Subcutaneous abdominal adipose tissue (tissue), 5 donors: ENCODE results near the gene ADK.
A peak's percentile ranks its signal among the peaks of the same experiment; 100 is the strongest.

Experiments
- H3K27ac ChIP-seq: one replicate; pipeline ENCODE4 v1.7.0; 2013; ENCODE audit warnings: low read depth, mild to moderate bottlenecking, inconsistent platforms, low read length, moderate library complexity
- H3K27me3 ChIP-seq, 5 donors: one replicate each; pipeline ENCODE4 v1.7.0; 2013; ENCODE audit warnings: low read length in 5 of 5, inconsistent platforms in 1 of 5; ENCODE audit not compliant: control insufficient read depth in 5 of 5, insufficient read depth in 4 of 5
- H3K36me3 ChIP-seq, 5 donors: one replicate each; pipeline ENCODE4 v1.7.0; 2013; ENCODE audit warnings: low read length in 5 of 5; ENCODE audit not compliant: control insufficient read depth in 5 of 5, insufficient read depth in 5 of 5
- H3K4me1 ChIP-seq, 5 donors: one replicate each; pipeline ENCODE4 v1.7.0; 2013; ENCODE audit warnings: low read length in 5 of 5, mild to moderate bottlenecking in 3 of 5, moderate library complexity in 1 of 5; ENCODE audit not compliant: control insufficient read depth in 5 of 5, insufficient read depth in 5 of 5
- H3K4me3 ChIP-seq, 5 donors: one replicate each; pipeline ENCODE4 v1.7.0; 2013; ENCODE audit warnings: low read length in 5 of 5, low read depth in 1 of 5
- H3K9ac ChIP-seq, 5 donors: one replicate each; pipeline ENCODE4 v1.7.0; 2013; ENCODE audit warnings: low read length in 5 of 5, mild to moderate bottlenecking in 4 of 5, moderate library complexity in 3 of 5
- H3K9me3 ChIP-seq, 5 donors: one replicate each; pipeline ENCODE4 v1.7.0; 2013; ENCODE audit warnings: low read length in 5 of 5; ENCODE audit not compliant: control insufficient read depth in 5 of 5
- donor health status: healthy.
- donor health status: healthy.
- donor health status: healthy.
- donor health status: healthy.
- donor health status: healthy.

ADK gene

GRCh38 chr10:74746813-74747212, 595.8 kb downstream of the ADK start:
- H3K9me3 ChIP-seq: no peaks in the 10 kb centered on the region
- no peaks in the 10 kb centered on the region for H3K36me3 ChIP-seq
- no peak overlapping the region for H3K27ac ChIP-seq
- H3K9ac ChIP-seq: no peak overlapping the region
- no peak overlapping the region for H3K4me3 ChIP-seq
- no peaks in the 10 kb centered on the region for H3K27me3 ChIP-seq
- H3K4me1 ChIP-seq: no peaks in the 10 kb centered on the region

- Histone ChIP-seq H3K27me3 (no peaks in the 10 kb centered on the region), H3K4me3 (no peak overlapping the region), H3K36me3 (no peaks in the 10 kb centered on the region), H3K9ac (no peak overlapping the region), H3K27ac (no peak overlapping the region), H3K4me1 (peaks cover 0 to 3% (median 1%) of the 10 kb centered on the region in 5 donors), H3K9me3 (no peaks in the 10 kb centered on the region)
These were observed 597.5 kb downstream of the ADK start for GRCh38 chr10:74748468-74749031.

GRCh38 chr10:74750848-74751274, 599.8 kb downstream of the ADK start:
- no peaks in the 10 kb centered on the region for H3K27me3 ChIP-seq
- no peak overlapping the region for H3K27ac ChIP-seq
- H3K9ac ChIP-seq: no peak overlapping the region
- no peaks in the 10 kb centered on the region for H3K36me3 ChIP-seq
- H3K4me1 ChIP-seq: peaks cover 0 to 11% (median 7%) of the 10 kb centered on the region in 5 donors
- no peak overlapping the region for H3K4me3 ChIP-seq
- no peaks in the 10 kb centered on the region for H3K9me3 ChIP-seq

GRCh38 chr10:74752371-74753040, 601.5 kb downstream of the ADK start:
- peaks cover 0 to 11% (median 7%) of the 10 kb centered on the region in 5 donors for H3K4me1 ChIP-seq
- no peaks in the 10 kb centered on the region for H3K9me3 ChIP-seq

GRCh38 chr10:74753442-74754211, 602.6 kb downstream of the ADK start:
- Histone ChIP-seq H3K27me3 (no peaks in the 10 kb centered on the region), H3K9me3 (no peaks in the 10 kb centered on the region), H3K4me3 (peak overlapping the region in 2 of 5 donors; percentile 9 to 31), H3K4me1 (peaks cover 0 to 11% (median 7%) of the 10 kb centered on the region in 5 donors), H3K9ac (no peak overlapping the region), H3K36me3 (no peaks in the 10 kb centered on the region), H3K27ac (no peak overlapping the region)

More at GRCh38 chr10:74752371-74753040, 601.5 kb downstream of the ADK start:
- H3K27me3 ChIP-seq: no peaks in the 10 kb centered on the region
- H3K4me3 ChIP-seq: no peak overlapping the region
- H3K27ac ChIP-seq: no peak overlapping the region
- no peak overlapping the region for H3K9ac ChIP-seq
- no peaks in the 10 kb centered on the region for H3K36me3 ChIP-seq

- no peak overlapping the region for H3K9ac ChIP-seq
- H3K27ac ChIP-seq: no peak overlapping the region
- H3K9me3 ChIP-seq: no peaks in the 10 kb centered on the region
- no peaks in the 10 kb centered on the region for H3K27me3 ChIP-seq
- no peak overlapping the region for H3K4me3 ChIP-seq
- H3K36me3 ChIP-seq: no peaks in the 10 kb centered on the region
- H3K4me1 ChIP-seq: peaks cover 0 to 11% (median 7%) of the 10 kb centered on the region in 5 donors
These were observed 603.4 kb downstream of the ADK start for GRCh38 chr10:74754381-74754821.

GRCh38 chr10:74755273-74755672, 604.3 kb downstream of the ADK start:
- Histone ChIP-seq H3K36me3 (no peaks in the 10 kb centered on the region), H3K4me3 (no peak overlapping the region), H3K27me3 (peaks cover 0 to 2% (median 0%) of the 10 kb centered on the region in 5 donors), H3K4me1 (peaks cover 0 to 11% (median 7%) of the 10 kb centered on the region in 5 donors), H3K9me3 (no peaks in the 10 kb centered on the region), H3K27ac (no peak overlapping the region), H3K9ac (no peak overlapping the region)
